Ovary (tissue), 9 donors: ENCODE results near the gene RAB22A. TPM values are rescaled to one million over a fixed set of nuclear protein-coding genes. Genes with fewer than 3 reads are reported as not detected.

ENCODE experiments used
- DNase-seq, 5 donors: peaks; one replicate each; pipeline ENCODE4 v3.0.0-alpha.2; 2019 to 2020
- H3K27ac ChIP-seq, 2 donors: fragments of 200-600 bp; one replicate each; pipeline versions ENCODE4 v1.5.1 to v1.8.0; 2019 to 2022
- H3K27me3 ChIP-seq: fragments of 200-600 bp; one replicate; pipeline ENCODE4 v1.8.0; 2022
- H3K36me3 ChIP-seq: fragments of 200-600 bp; sonication (generic); one replicate; pipeline ENCODE4 v1.5.1; 2019
- H3K4me1 ChIP-seq: one replicate; pipeline ENCODE4 v1.8.1; 2013; ENCODE audit warnings: mild to moderate bottlenecking, moderate library complexity; ENCODE audit not compliant: insufficient read depth
- H3K4me3 ChIP-seq: fragments of 200-600 bp; sonication (generic); one replicate; pipeline ENCODE4 v1.5.1; 2017
- H3K9me3 ChIP-seq, 2 donors: fragments of 200-600 bp in 1 of 2; sonication (generic) in 1 of 2; one replicate each; pipeline versions ENCODE4 v1.5.1 to v1.8.1; 2013 to 2019; ENCODE audit warnings: mild to moderate bottlenecking in 1 of 2, moderate library complexity in 1 of 2
- EP300 ChIP-seq: sonication (generic); formaldehyde crosslinking; IDR thresholded peaks from one replicate; pipeline ENCODE4 v1.6.1; 2017; ENCODE audit warnings: antibody characterized with exemption
- POLR2A ChIP-seq: fragments of 450-650 bp; IDR thresholded peaks from one replicate; pipeline ENCODE4 v1.6.1; 2017; ENCODE audit warnings: antibody characterized with exemption, mild to moderate bottlenecking, moderate library complexity
- WGBS, 3 donors: extraction: QIAGEN DNeasy Blood & Tissue Kit in 1 of 3; methylation state at CpG; one replicate each; pipeline versions ENCODE4 v1.1.5 to v1.1.7; 2013 to 2017; 5-methylcytosine and 5-hydroxymethylcytosine counted together
- intact Hi-C, 4 donors: fragments of 100-400 bp; cut with DNase I; formaldehyde crosslinking; loops; one replicate each; pipeline versions ENCODE4 v1.11.0 to v1.15.1; 2022 to 2023
- polyA plus RNA-seq, 2 donors: library from polyadenylated mRNA; stranded (reverse); fragments of 200-250 nt in 1 of 2; fragments of 350-450 nt in 1 of 2; fragmentation: Illumina TruSeq in 1 of 2; extraction: RNeasy Lipid Tissue Mini Kit (QIAGEN cat#74804) in 1 of 2; gene quantifications; one replicate each; pipeline ENCODE4 v1.2.3, GENCODE V29; 2013 to 2014
- total RNA-seq, 7 donors: library from RNA; depleted of rRNA in 2 of 7; stranded (reverse); fragments of >200 nt in 2 of 7; fragmentation: NEBNext Ultra II Directional in 3 of 7; extraction: Animal tissue kit (Norgen Biotek cat#: 25700) in 3 of 7; gene quantifications; one replicate each; pipeline versions ENCODE4 v1.1.0 to v1.2.4, GENCODE V29; 2016 to 2023
- TF ChIP-seq, protein P1 (sequence below), 3 donors: fragments of 450-650 bp in 2 of 3; fragments of 200-600 bp in 1 of 3; IDR thresholded peaks; one replicate each; pipeline versions ENCODE4 v1.5.1 to v1.8.0; 2016 to 2022; ENCODE audit warnings: antibody characterized with exemption in 3 of 3, mild to moderate bottlenecking in 1 of 3
- donor health status: DM: no; HTN: no; CAD: no; lungs with moderate emphysema.
- donor health status: DM: no; HTN: no; CAD: no.
- donor health status: Bipolar disorder and iron deficiency.
- donor health status: DM: yes; HTN: yes; CAD: no.
- donor health status: DM: no; HTN: no; CAD: no.
- donor health status: DM: yes; HTN: yes; CAD: no.

Gene RAB22A
- total and polyA plus RNA-seq, 9 donors = 6.3 to 25.1 (median 17.9) TPM

GRCh38 chr20:58416057-58416456, 106.5 kb downstream of the RAB22A start:
- no peaks in the 10 kb centered on the region for H3K4me1 ChIP-seq
- intact Hi-C loops = no loop called here
- no peak for DNase-seq
- TF ChIP-seq, protein P1, sequence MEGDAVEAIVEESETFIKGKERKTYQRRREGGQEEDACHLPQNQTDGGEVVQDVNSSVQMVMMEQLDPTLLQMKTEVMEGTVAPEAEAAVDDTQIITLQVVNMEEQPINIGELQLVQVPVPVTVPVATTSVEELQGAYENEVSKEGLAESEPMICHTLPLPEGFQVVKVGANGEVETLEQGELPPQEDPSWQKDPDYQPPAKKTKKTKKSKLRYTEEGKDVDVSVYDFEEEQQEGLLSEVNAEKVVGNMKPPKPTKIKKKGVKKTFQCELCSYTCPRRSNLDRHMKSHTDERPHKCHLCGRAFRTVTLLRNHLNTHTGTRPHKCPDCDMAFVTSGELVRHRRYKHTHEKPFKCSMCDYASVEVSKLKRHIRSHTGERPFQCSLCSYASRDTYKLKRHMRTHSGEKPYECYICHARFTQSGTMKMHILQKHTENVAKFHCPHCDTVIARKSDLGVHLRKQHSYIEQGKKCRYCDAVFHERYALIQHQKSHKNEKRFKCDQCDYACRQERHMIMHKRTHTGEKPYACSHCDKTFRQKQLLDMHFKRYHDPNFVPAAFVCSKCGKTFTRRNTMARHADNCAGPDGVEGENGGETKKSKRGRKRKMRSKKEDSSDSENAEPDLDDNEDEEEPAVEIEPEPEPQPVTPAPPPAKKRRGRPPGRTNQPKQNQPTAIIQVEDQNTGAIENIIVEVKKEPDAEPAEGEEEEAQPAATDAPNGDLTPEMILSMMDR (IDR thresholded peaks at IDR 0.05) = no peak
- TF ChIP-seq POLR2A (no peak), EP300 (no peak)
- no peaks in the 10 kb centered on the region for H3K9me3 ChIP-seq
- 81 to 92% (median 81%) methylated on average over 1 of the region's 1 CpG for WGBS, 3 donors
- H3K4me3 ChIP-seq = no peak overlapping the region
- H3K27me3 ChIP-seq = no peaks in the 10 kb centered on the region
- H3K36me3 ChIP-seq = no peaks in the 10 kb centered on the region
- no peak overlapping the region for H3K27ac ChIP-seq

- H3K36me3 ChIP-seq = no peaks in the 10 kb centered on the region
- WGBS, 3 donors = 95 to 99% (median 97%) methylated on average over 2 of the region's 2 CpGs
- H3K9me3 ChIP-seq = no peaks in the 10 kb centered on the region
- H3K27ac ChIP-seq = no peak overlapping the region
- TF ChIP-seq, protein P1 (IDR thresholded peaks at IDR 0.05) = no peak
- no peak for TF ChIP-seq EP300
- no peak for TF ChIP-seq POLR2A
- DNase-seq = no peak
- H3K4me3 ChIP-seq = no peak overlapping the region
- H3K4me1 ChIP-seq = no peaks in the 10 kb centered on the region
- intact Hi-C loops = no loop called here
- H3K27me3 ChIP-seq = no peaks in the 10 kb centered on the region
These were observed 107.3 kb downstream of the RAB22A start for GRCh38 chr20:58416835-58417234.

Other genes with a start within 250 kb of the RAB22A start
- gene ANKRD60, start 81.1 kb upstream of the RAB22A start, total RNA-seq = not detected
- not detected for gene ANKRD60, start 81.1 kb upstream of the RAB22A start, polyA plus RNA-seq
- 10 to 100 TPM; 11.8 to 60.5 (median 47.5) TPM for gene VAPB, start 79.5 kb downstream of the RAB22A start, total RNA-seq
- 10 to 100 TPM; 18.3 to 81.6 TPM for gene VAPB, start 79.5 kb downstream of the RAB22A start, polyA plus RNA-seq
- under 1 TPM in 1 of 7 donors, not detected in 6; 0.08 TPM for gene APCDD1L, start 205.7 kb downstream of the RAB22A start, total RNA-seq
- gene APCDD1L, start 205.7 kb downstream of the RAB22A start, polyA plus RNA-seq = under 1 TPM in 1 of 2 donors, not detected in 1; 0.62 TPM